GM21717 (cell line): ENCODE measurements around the gene GRB10.

Experiments used
- ATAC-seq: cut with Tn5 transposase; IDR thresholded peaks from one replicate; pipeline ENCODE4 v1.9.1; 2021; ENCODE audit warnings: mild to moderate bottlenecking, moderate library complexity; ENCODE audit not compliant: unreplicated experiment

The GRB10 gene

GRCh38 chr7:50674896-50675835 lies 107.5 kb downstream of the GRB10 start:
- no peak for ATAC-seq

DNA sequence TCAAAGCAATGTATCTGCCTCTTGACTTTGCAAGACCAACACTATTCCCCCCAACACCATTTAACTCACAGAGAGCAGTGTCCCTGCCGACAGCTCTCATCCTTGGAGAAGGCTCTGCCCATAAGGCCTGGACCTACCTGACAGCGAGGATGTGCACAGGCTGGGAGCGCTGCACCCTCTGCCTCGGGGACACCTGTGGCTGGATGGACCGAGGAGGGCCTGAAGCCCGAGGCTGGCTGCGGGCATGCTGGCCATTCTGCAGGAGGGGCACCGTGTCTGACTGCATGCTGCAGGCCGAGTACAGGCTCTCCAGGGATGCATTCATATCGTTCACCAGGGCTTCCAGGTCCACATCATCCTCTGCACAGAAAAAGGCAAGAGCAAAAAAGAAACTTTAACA lies 108.4 kb downstream of the GRB10 start:
- ATAC-seq: no peak

- ATAC-seq: no peak
Observed at GRCh38 chr7:50673096-50673495, 109.6 kb downstream of the GRB10 start.

- ATAC-seq: no peak
Observed at GRCh38 chr7:50672045-50672444, 110.7 kb downstream of the GRB10 start.

GRCh38 chr7:50671386-50671785 lies 111.3 kb downstream of the GRB10 start:
- no peak for ATAC-seq

GRCh38 chr7:50669890-50670289 lies 112.8 kb downstream of the GRB10 start:
- ATAC-seq: no peak

- no peak for ATAC-seq
Observed at GRCh38 chr7:50667789-50668226, 114.9 kb downstream of the GRB10 start.

DNA sequence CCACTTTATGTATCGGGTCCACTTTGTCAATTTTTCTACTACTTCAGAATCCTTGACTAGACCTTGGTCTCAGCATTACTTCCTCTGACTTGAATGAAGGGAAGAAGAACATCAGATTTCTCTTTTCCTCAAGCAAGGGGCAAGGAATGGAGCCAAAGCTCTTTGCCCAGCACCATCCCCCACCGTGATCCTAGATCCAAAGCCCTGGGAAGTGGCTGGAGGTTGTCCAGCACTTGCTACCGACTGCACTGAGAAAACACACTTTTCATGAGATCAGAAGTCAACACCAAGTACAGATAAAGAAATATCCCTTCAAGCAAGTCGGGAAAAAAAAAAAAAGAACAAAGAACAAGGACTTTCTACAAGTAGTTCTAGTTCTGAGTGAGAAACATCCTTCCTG lies 115.4 kb downstream of the GRB10 start:
- ATAC-seq: no peak

DNA sequence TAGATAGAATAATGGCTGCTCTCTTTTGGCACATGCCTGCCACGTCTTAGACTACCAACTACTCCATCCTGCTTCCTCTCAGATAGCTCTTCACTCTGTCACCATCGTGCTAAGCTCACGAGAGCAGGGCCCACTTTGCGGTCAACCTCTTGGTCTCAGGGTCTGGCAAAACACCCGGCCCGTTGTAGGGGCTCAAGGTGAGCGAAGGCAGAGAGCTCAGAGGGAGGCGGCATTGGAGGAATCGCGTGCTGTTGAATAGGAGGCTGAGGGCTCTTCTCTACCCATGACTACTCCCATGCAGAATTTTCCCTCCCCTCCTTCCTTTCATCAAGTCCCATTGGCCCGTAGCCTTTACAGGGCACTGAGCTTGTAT lies 116.6 kb downstream of the GRB10 start:
- ATAC-seq: no peak

GRCh38 chr7:50665403-50666123 lies 117.1 kb downstream of the GRB10 start:
- no peak for ATAC-seq

DNA sequence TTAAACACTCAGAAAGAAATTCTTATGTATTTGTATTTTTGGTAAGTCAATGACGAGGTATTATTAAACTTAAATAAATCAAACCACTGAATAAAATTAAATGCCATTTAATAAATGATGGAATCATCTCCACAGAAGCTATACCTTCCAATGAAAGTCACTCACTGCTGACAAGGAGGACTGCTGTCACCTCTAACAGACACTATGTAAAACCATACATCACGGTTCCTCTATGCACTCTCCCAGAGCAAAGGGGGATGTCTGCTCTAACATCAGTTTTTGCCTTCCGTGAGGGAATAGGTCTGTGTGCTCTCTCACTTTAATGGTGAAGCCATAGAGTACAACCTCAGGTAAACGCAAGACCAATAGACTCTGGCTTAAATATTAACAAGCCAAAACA lies 117.8 kb downstream of the GRB10 start:
- no peak for ATAC-seq

DNA sequence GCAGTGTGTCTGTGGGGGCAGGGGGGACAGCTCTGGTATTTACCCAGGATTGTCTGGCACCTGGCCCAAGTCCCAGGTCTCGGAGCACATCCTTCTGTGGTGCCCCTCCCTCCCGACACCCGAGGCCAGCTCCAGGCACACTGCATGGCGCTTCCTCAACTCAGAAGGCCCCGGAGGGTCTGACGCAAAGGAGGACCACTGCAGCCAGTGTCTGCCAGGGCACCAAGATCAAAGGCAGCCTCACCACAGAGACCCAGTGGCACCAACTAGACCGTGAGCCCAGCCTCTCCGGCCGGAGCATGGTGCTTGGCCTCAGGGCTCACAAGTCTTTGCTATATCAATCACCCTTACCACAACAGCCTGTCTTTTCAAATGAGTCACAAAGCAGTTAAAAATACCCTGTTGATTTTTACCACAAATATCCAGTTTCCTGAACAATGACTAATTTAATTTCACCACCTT lies 118.2 kb downstream of the GRB10 start:
- peak; percentile 56 for ATAC-seq

GRCh38 chr7:50663396-50664102 lies 119.1 kb downstream of the GRB10 start:
- no peak for ATAC-seq

GRCh38 chr7:50662996-50663395 lies 119.7 kb downstream of the GRB10 start:
- ATAC-seq: no peak

DNA sequence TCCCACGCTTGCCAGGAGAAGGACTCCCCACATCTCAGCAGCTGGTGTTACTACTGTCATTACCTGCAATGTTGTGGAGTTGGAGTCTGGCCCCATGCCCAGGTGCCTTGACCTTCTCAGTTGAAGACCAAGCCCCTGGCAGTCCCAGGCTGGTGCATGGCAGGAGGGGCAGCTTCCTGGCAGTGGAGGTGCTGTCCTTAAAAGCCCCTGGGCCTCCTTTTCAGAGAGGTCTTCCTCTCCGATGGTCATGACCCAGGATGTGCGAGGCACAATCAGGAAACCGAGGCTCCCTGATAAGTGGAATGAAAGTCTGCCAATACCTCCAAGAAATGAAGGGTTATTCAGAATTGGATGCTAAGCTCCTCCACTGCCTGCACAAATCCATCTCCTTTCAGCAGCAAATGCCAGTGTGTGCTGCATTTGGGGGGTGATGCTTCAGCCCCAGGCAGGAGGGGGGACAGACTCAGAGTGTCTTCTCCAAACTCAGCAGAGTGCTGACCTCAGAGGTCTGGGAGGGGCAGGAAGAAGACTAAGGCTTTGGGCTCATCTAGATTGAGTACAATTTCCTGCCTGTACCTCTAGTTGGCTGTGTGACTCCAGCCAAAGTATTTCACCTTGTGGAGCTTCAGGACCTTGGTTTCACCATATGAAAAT lies 120.5 kb downstream of the GRB10 start:
- no peak for ATAC-seq

- ATAC-seq: peak; percentile 38
Observed at GRCh38 chr7:50661345-50662040, 121.2 kb downstream of the GRB10 start.

GRCh38 chr7:50660830-50661175 lies 121.9 kb downstream of the GRB10 start:
- ATAC-seq: no peak

DNA sequence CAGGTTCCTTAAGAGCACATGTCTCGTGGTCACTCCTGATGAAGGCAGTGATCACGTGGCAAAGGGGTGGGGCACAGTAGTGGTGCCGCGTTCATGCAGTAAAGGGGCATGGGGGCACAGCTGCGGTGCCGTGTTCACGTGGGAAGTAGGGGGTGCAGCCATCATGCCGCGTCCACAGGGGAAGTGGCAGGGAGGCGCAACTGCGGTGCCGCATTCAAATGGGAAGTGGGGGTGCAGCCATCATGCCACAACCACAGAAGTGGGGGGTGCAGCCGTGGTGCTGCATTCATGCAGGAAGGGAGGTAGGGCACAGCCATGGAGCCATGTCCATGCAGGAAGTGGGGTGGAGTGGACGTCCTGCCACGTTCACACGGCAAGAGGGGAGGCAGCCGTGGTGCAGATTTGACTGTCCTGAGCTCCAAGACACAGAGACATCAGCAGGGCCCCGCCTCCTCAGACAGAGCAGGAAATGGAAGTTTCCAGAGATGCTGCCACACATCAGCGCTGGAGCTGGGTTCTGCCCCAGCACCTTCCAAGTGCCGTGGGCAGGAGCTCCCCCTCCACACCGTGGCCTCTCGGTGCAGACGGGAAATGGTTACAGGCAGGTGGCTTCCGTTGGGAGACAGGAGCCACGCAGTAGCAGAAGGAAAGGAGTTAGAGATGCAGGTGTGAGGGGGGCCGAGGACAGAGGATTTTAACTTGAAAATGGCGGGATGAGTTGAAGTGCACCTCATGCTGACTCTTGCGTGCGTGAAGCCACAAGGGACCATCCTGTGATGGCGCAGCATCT lies 122.5 kb downstream of the GRB10 start:
- ATAC-seq: no peak

DNA sequence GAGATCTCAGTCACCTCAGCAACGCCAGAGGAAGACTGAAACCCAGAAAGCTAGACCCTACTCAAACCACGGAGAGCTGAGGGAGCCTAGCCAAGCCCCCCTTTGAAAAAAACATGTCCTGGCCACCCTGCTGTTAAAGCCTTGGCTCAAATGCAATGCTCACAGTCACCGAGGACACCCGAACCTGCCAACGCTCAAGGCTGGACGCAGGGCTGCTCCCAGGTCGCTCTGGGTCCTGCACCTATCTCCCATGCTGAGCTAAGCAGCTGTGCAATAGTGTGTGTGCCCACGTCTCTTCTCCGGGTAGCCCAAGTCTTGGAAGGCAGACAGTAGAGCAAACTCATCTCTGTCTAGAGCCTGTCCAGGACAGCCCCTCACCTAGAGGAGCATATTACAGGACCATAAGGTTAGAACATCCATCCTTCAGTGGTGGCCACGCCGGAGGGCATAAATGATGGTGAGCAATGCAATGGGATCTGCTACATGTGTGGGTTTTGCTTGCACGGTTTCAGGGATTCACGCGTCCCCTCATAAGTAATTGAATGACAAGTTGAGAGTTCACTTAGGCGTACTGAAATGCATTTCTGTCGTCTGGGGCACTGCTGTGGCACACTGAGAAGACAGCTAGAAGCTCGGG lies 123.2 kb downstream of the GRB10 start:
- ATAC-seq: no peak
